GM21360 (cell line): ENCODE results near the gene PPP1R12C.
"Not testable (repeated sequence)": the region's sequence is repeated elsewhere in the genome, so short reads cannot be mapped to it uniquely, and the experiment has no call there.

Source experiments
- ATAC-seq: cut with Tn5 transposase; IDR thresholded peaks from one replicate; pipeline ENCODE4 v1.9.1; 2021; ENCODE audit warnings: mild to moderate bottlenecking, moderate library complexity; ENCODE audit not compliant: unreplicated experiment

PPP1R12C gene

GRCh38 chr19:55077106-55077505, 40.3 kb downstream of the PPP1R12C start:
- no peak for ATAC-seq

- ATAC-seq, result no peak
These were observed 41.1 kb downstream of the PPP1R12C start for GRCh38 chr19:55076321-55076720.

GRCh38 chr19:55075371-55075998, 42.0 kb downstream of the PPP1R12C start, which contains the start of gene EPS8L1:
Gene EPS8L1, plus strand, starts transcription at chr19:55075869. Its CDS starts 576 bp downstream, at chr19:55076445.
- no peak for ATAC-seq

GRCh38 chr19:55071913-55072312, 45.5 kb downstream of the PPP1R12C start:
- ATAC-seq, result no peak

GRCh38 chr19:55071129-55071502, 46.3 kb downstream of the PPP1R12C start:
- ATAC-seq, result no peak

GRCh38 chr19:55070466-55071128, 46.8 kb downstream of the PPP1R12C start:
- no peak for ATAC-seq

- ATAC-seq, result no peak
These were observed 47.6 kb downstream of the PPP1R12C start for GRCh38 chr19:55069865-55070197.

- ATAC-seq, result no peak
These were observed 48.2 kb downstream of the PPP1R12C start for GRCh38 chr19:55068950-55069864.

GRCh38 chr19:55067869-55068268, 49.6 kb downstream of the PPP1R12C start:
- ATAC-seq, result no peak

- ATAC-seq, result no peak
These were observed 51.2 kb downstream of the PPP1R12C start for GRCh38 chr19:55066107-55066709.

- not testable (repeated sequence) for ATAC-seq
These were observed 51.9 kb downstream of the PPP1R12C start for GRCh38 chr19:55065516-55065915.

- ATAC-seq, result no peak
These were observed 54.0 kb downstream of the PPP1R12C start for GRCh38 chr19:55063492-55063843.

GRCh38 chr19:55062735-55063491, 54.5 kb downstream of the PPP1R12C start, which contains the start of gene RDH13:
Gene RDH13, minus strand, starts transcription at chr19:55063148. Its CDS starts 116 bp downstream, at chr19:55063032.
- peak; percentile 81 for ATAC-seq

- not testable (repeated sequence) for ATAC-seq
These were observed 57.1 kb downstream of the PPP1R12C start for GRCh38 chr19:55060287-55060686.

GRCh38 chr19:55058781-55059610, 58.4 kb downstream of the PPP1R12C start:
- ATAC-seq, result no peak

GRCh38 chr19:55056827-55057226, 60.6 kb downstream of the PPP1R12C start:
- ATAC-seq, result no peak

- no peak for ATAC-seq
These were observed 63.7 kb downstream of the PPP1R12C start for GRCh38 chr19:55053735-55054134.

GRCh38 chr19:55050749-55051532, 66.5 kb downstream of the PPP1R12C start:
- no peak for ATAC-seq

- ATAC-seq, result no peak
These were observed 69.0 kb downstream of the PPP1R12C start for GRCh38 chr19:55048446-55048845.
